PC-9 (cell line): ENCODE data around the gene CXCL8. TPM values are rescaled to one million over a fixed set of nuclear protein-coding genes. Genes with fewer than 3 reads are reported as not detected.

ENCODE experiments used
- BruUV-seq: library from RNA; stranded (reverse); fragments of 400-500 nt; replicated peaks from 2 replicates; lab custom pipeline; 2021; lab: Mats Ljungman, UMichigan
- CTCF ChIA-PET: fragments of 300-600 bp; sonication (Branson Sonifier 250); formaldehyde crosslinking; loops from one replicate; lab custom pipeline; 2022; ENCODE audit warnings: antibody characterized with exemption; lab: Charles Lee
- POLR2A ChIA-PET: fragments of 300-600 bp; sonication (Branson Sonifier 250); formaldehyde crosslinking; loops from one replicate; lab custom pipeline; 2022; ENCODE audit warnings: antibody characterized with exemption; ENCODE audit not compliant: unreplicated experiment; lab: Charles Lee
- DNase-seq, 2 experiments: peaks; one replicate each; pipeline versions ENCODE4 v3.0.0 to v3.0.0-alpha.2; 2015 to 2022; ENCODE audit warnings: mixed read lengths in 1 of 2
- H2AFZ ChIP-seq: fragments of 200-600 bp; sonication (generic); 2 replicates; pipeline ENCODE4 v1.8.1; 2017; ENCODE audit warnings: antibody characterized with exemption
- H3F3A ChIP-seq: fragments of 200-600 bp; sonication (generic); 2 replicates; pipeline ENCODE4 v1.8.1; 2017; ENCODE audit warnings: antibody characterized with exemption, mild to moderate bottlenecking, low read depth; ENCODE audit not compliant: insufficient read depth
- H3K27ac ChIP-seq: fragments of 200-600 bp; sonication (generic); 2 replicates; pipeline ENCODE4 v1.6.1; 2016; ENCODE audit warnings: mixed run types
- H3K27me3 ChIP-seq: fragments of 200-600 bp; sonication (generic); 2 replicates; pipeline ENCODE4 v1.6.1; 2016; ENCODE audit warnings: low read depth, mixed run types; ENCODE audit not compliant: insufficient read depth
- H3K36me3 ChIP-seq: fragments of 200-600 bp; sonication (generic); 2 replicates; pipeline ENCODE4 v1.6.1; 2016; ENCODE audit warnings: low read depth, mixed run types
- H3K4me1 ChIP-seq: fragments of 200-600 bp; sonication (generic); replicated peaks from 2 replicates; pipeline ENCODE4 v1.6.1; 2016; ENCODE audit warnings: mixed run types; ENCODE audit not compliant: insufficient read depth
- H3K4me2 ChIP-seq: fragments of 200-600 bp; sonication (generic); 2 replicates; pipeline ENCODE4 v1.6.1; 2017; ENCODE audit warnings: mixed run types
- H3K4me3 ChIP-seq: fragments of 200-600 bp; sonication (generic); 2 replicates; pipeline ENCODE4 v1.6.1; 2016; ENCODE audit warnings: mixed run types
- H3K79me2 ChIP-seq: fragments of 200-600 bp; sonication (generic); 2 replicates; pipeline ENCODE4 v1.6.1; 2017; ENCODE audit warnings: low read depth, mixed run types
- H3K9me2 ChIP-seq: fragments of 200-600 bp; sonication (generic); 2 replicates; pipeline ENCODE4 v1.8.1; 2017; ENCODE audit warnings: mild to moderate bottlenecking; ENCODE audit not compliant: insufficient read depth
- H3K9me3 ChIP-seq: fragments of 200-600 bp; sonication (generic); 2 replicates; pipeline ENCODE4 v1.8.1; 2016; ENCODE audit warnings: low read depth; ENCODE audit not compliant: insufficient read depth
- H4K20me1 ChIP-seq: fragments of 200-600 bp; sonication (generic); 2 replicates; pipeline ENCODE4 v1.8.1; 2017; ENCODE audit not compliant: insufficient read depth
- EZH2 ChIP-seq: fragments of 200-600 bp; sonication (generic); IDR thresholded peaks from 2 replicates; pipeline ENCODE4 v1.8.0; 2017; ENCODE audit warnings: antibody characterized with exemption, low read depth
- intact Hi-C: fragments of 100-400 bp; cut with micrococcal nuclease; formaldehyde crosslinking; loops from one replicate; pipeline ENCODE4 v1.10.0; 2022; ENCODE audit not compliant: unreplicated experiment
- total RNA-seq: library from RNA; stranded (reverse); gene quantifications from 2 replicates; pipeline ENCODE4 v1.2.3, GENCODE V29; 2021
- TF ChIP-seq, protein P1 (sequence below): fragments of 200-600 bp; sonication (generic); conservative IDR thresholded peaks from 2 replicates; pipeline ENCODE4 v1.6.1; 2017; ENCODE audit warnings: mixed run types, antibody characterized with exemption, mild to moderate bottlenecking, moderate library complexity

The CXCL8 gene
- total RNA-seq, 1 experiment from 2014 or later: 0.35 TPM

DNA sequence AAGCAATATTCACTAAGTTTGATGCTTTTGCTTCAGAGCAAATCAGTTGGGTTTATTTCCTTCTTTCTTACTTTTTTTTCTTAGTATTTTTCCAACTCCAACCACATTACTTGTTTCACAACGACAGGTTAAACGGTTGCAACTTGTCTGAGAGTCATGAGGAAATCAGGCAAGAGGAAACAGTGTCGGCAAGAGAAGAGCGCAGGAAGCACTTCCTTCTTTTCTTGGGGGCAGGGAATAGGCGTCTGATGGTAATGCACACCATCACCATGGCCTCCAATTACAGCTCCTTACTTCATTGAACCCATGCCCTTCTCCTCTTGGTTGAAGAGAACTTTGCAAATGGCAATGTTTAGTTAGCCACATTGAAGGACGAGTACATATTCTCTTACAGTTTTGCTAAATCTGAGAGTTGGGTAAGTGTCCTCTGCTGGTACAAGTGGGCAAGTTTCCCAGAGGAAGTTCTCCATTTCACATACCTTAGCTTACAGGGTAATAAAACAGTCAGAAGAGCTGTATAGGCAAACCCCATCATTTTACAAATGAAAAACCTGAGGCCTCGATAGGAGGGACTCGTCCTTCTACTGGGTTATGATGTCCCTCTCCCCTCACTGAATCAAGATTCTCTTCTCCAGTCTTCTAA, 8.3 kb upstream of the CXCL8 start:
- H3K9me2 ChIP-seq: no peaks in the 10 kb centered on the region
- H2AFZ ChIP-seq: no peak overlapping the region
- CTCF ChIA-PET: interaction anchor here (0.6 kb wide), 1 partner anchor 259 kb away, joined by 3 read pairs; no protein-coding TSS in a partner anchor
- intact Hi-C loops: no loop called here
- BruUV-seq: no TSS peak
- TF ChIP-seq EZH2: no peak
- TF ChIP-seq, protein P1, sequence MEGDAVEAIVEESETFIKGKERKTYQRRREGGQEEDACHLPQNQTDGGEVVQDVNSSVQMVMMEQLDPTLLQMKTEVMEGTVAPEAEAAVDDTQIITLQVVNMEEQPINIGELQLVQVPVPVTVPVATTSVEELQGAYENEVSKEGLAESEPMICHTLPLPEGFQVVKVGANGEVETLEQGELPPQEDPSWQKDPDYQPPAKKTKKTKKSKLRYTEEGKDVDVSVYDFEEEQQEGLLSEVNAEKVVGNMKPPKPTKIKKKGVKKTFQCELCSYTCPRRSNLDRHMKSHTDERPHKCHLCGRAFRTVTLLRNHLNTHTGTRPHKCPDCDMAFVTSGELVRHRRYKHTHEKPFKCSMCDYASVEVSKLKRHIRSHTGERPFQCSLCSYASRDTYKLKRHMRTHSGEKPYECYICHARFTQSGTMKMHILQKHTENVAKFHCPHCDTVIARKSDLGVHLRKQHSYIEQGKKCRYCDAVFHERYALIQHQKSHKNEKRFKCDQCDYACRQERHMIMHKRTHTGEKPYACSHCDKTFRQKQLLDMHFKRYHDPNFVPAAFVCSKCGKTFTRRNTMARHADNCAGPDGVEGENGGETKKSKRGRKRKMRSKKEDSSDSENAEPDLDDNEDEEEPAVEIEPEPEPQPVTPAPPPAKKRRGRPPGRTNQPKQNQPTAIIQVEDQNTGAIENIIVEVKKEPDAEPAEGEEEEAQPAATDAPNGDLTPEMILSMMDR: no peak
- POLR2A ChIA-PET: no interaction called here
- no peaks in the 10 kb centered on the region for H3F3A ChIP-seq
- H3K79me2 ChIP-seq: no peaks in the 10 kb centered on the region
- H3K9me3 ChIP-seq: no peaks in the 10 kb centered on the region
- DNase-seq: no peak
- no peaks in the 10 kb centered on the region for H3K27me3 ChIP-seq
- no peak overlapping the region for H3K4me2 ChIP-seq
- H3K27ac ChIP-seq: no peak overlapping the region
- H3K4me1 ChIP-seq: peaks cover 17% of the 10 kb centered on the region
- H4K20me1 ChIP-seq: no peaks in the 10 kb centered on the region
- H3K36me3 ChIP-seq: no peaks in the 10 kb centered on the region
- H3K4me3 ChIP-seq: no peak overlapping the region

DNA sequence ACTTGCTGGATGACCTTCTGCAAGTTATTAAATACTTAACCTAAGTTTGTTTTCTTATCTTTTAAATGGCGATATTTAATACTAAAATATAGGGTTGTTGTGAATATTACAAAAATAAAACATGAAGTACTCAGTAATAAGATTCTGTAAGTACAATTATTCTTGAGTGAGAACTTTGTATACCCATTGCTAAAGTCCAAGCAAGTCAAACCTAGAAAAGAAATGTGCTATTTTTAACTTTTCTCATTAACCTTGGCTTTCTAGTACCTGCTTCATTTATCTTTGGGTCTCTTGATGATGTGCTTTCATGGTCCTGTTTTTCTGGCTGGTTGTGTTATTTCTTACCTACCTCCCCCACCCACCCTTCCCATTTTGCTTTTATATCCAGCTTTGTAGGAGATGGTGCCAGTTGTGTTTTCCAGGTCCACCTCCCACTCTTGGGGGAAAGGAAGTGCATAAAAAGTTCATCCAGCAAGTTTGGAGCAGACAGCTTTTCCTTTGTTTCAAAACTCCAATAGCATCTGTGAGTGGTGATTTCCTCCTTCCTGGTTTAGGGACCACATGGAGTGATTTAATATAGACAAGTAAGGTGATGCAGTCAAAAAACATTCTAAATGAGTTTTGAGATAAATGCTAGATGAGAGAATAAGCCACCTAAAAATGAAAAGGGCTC, 7.5 kb upstream of the CXCL8 start:
- H3K9me3 ChIP-seq: no peaks in the 10 kb centered on the region; the same call in 1 of the 2 replicates
- H3K4me3 ChIP-seq: no peak overlapping the region
- no peaks in the 10 kb centered on the region for H3K79me2 ChIP-seq
- ChIA-PET POLR2A (no interaction called here), CTCF (no interaction called here)
- no peaks in the 10 kb centered on the region for H3K36me3 ChIP-seq
- BruUV-seq: no TSS peak
- TF ChIP-seq, protein P1: no peak
- no peak for TF ChIP-seq EZH2
- no peak overlapping the region for H2AFZ ChIP-seq
- no peak for DNase-seq
- intact Hi-C loops: no loop called here
- peaks cover 17% of the 10 kb centered on the region for H3K4me1 ChIP-seq
- no peaks in the 10 kb centered on the region for H4K20me1 ChIP-seq
- no peaks in the 10 kb centered on the region for H3K9me2 ChIP-seq
- no peak overlapping the region for H3K27ac ChIP-seq
- no peak overlapping the region for H3K4me2 ChIP-seq
- no peaks in the 10 kb centered on the region for H3K27me3 ChIP-seq
- no peaks in the 10 kb centered on the region for H3F3A ChIP-seq

DNA sequence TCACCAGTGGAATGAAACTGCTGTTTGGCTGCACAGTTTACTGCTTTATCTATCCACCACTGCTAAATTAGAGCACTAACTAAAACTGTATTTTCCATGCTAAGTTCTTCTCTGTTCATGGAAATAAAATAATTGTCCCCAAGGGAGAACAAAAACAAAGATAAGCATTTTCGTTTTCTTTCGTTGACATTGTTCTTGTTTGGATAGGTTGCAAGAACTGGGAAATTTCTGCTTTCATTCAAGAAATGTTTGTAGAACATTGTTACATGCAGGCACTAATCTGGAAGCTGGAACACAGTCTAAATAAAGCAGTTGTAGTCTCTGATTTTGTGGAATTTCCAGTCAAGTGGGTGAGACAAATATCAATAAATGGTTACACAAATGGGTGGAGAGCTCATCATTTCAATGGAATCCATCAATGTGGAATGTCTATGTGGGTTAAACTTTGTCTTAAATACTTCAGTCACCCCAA, 5.8 kb upstream of the CXCL8 start:
- peaks cover 17% of the 10 kb centered on the region for H3K4me1 ChIP-seq
- BruUV-seq: no TSS peak
- no peaks in the 10 kb centered on the region for H3K27me3 ChIP-seq
- H4K20me1 ChIP-seq: no peaks in the 10 kb centered on the region
- POLR2A ChIA-PET: no interaction called here
- no peak for TF ChIP-seq EZH2
- TF ChIP-seq, protein P1: no peak
- H3F3A ChIP-seq: no peaks in the 10 kb centered on the region; the same call in 1 of the 2 replicates
- CTCF ChIA-PET: no interaction called here
- H3K9me3 ChIP-seq: no peaks in the 10 kb centered on the region; the same call in none of the 2 replicates
- H3K9me2 ChIP-seq: no peaks in the 10 kb centered on the region
- no peak overlapping the region for H3K4me3 ChIP-seq
- no peaks in the 10 kb centered on the region for H3K79me2 ChIP-seq
- H3K4me2 ChIP-seq: no peak overlapping the region
- no peak overlapping the region for H2AFZ ChIP-seq
- intact Hi-C loops: no loop called here
- H3K36me3 ChIP-seq: no peaks in the 10 kb centered on the region
- H3K27ac ChIP-seq: 0 out of 2 replicates have a peak overlapping the region, but pooled peaks have one; percentile 11
- peak in 1 of 2 experiments; percentile 41 for DNase-seq
